HCT116 (cell line): ENCODE data around the gene LSM11. TPM values are rescaled to one million over a fixed set of nuclear protein-coding genes. Genes with fewer than 3 reads are reported as not detected.

Experiments used
- ATAC-seq: fragments of 200-7000 bp; cut with Tn5 transposase; 2 replicates; pipeline ENCODE4 v1.9.1; 2020; ENCODE audit warnings: mild to moderate bottlenecking, moderate library complexity
- BruUV-seq: library from RNA; stranded (reverse); fragments of 400-500 nt; replicated peaks from 2 replicates; lab custom pipeline; 2021; lab: Mats Ljungman, UMichigan
- CTCF ChIA-PET: fragments of 300-600 bp; sonication (Branson Sonifier 250); formaldehyde crosslinking; loops from one replicate; lab custom pipeline; 2021; ENCODE audit warnings: antibody characterized with exemption; lab: Charles Lee
- POLR2A ChIA-PET: fragments of 300-600, 350-600 bp; sonication (Branson Sonifier 250); formaldehyde crosslinking; loops from one replicate; lab custom pipeline; 2021; ENCODE audit warnings: antibody characterized with exemption; lab: Charles Lee
- RAD21 ChIA-PET, 2 experiments: fragments of 300-600 bp; sonication (Branson Sonifier 250); formaldehyde crosslinking; loops; one replicate each; lab custom pipeline; 2023; ENCODE audit warnings: low total read pairs in 2 of 2; ENCODE audit not compliant: uncharacterized antibody in 2 of 2, unreplicated experiment in 2 of 2, low non-redundant PET in 1 of 2; lab: Charles Lee
- DNase-seq: peaks from one replicate; pipeline ENCODE4 v3.0.0-alpha.2; 2010; ENCODE audit warnings: low read depth, low spot score
- H2AFZ ChIP-seq: fragments of 200-600 bp; shearing (Covaris generic), sonication (generic); 2 replicates; pipeline ENCODE4 v1.6.1; 2017; ENCODE audit warnings: low read depth, mixed run types, mixed read lengths, antibody characterized with exemption, low read length; ENCODE audit not compliant: poor library complexity, severe bottlenecking
- H3K27ac ChIP-seq: 2 replicates; pipeline ENCODE4 v1.5.1; 2012; ENCODE audit warnings: low read depth, low read length
- H3K27me3 ChIP-seq: fragments of 200-600 bp; sonication (generic); 2 replicates; pipeline ENCODE4 v1.6.1; 2016; ENCODE audit warnings: mixed run types, low read length, mixed read lengths; ENCODE audit not compliant: insufficient read depth
- H3K36me3 ChIP-seq, 2 experiments: fragments of 200-500 bp in 1 of 2; fragments of 200-600 bp in 1 of 2; sonication (Bioruptor generic) in 1 of 2; sonication (generic) in 1 of 2; 2 replicates each; pipeline versions ENCODE4 v1.5.1 to v1.6.1; 2014 to 2016; ENCODE audit warnings: low read length in 2 of 2, inconsistent platforms in 1 of 2, mixed read lengths in 1 of 2, mixed run types in 1 of 2; ENCODE audit not compliant: insufficient read depth in 2 of 2, control insufficient read depth in 1 of 2
- H3K4me1 ChIP-seq, 2 experiments: fragments of 200-600 bp in 1 of 2; sonication (generic) in 1 of 2; 2 replicates each; pipeline versions ENCODE4 v1.5.1 to v1.6.1; 2012 to 2017; ENCODE audit warnings: low read length in 2 of 2, inconsistent platforms in 1 of 2, mild to moderate bottlenecking in 1 of 2, mixed read lengths in 1 of 2, mixed run types in 1 of 2, moderate library complexity in 1 of 2; ENCODE audit not compliant: insufficient read depth in 2 of 2, control insufficient read depth in 1 of 2
- H3K4me2 ChIP-seq: fragments of 200-600 bp; sonication (generic); 2 replicates; pipeline ENCODE4 v1.6.1; 2017; ENCODE audit warnings: mixed run types, low read length, mixed read lengths
- H3K4me3 ChIP-seq, 2 experiments: fragments of 200-600 bp in 1 of 2; sonication (generic) in 1 of 2; replicated peaks in 1 of 2; 2 replicates each; pipeline ENCODE4 v1.5.1; 2011 to 2016; ENCODE audit warnings: low read length in 2 of 2, control low read depth in 1 of 2, low read depth in 1 of 2, mild to moderate bottlenecking in 1 of 2, mixed read lengths in 1 of 2, mixed run types in 1 of 2
- H3K79me2 ChIP-seq: fragments of 200-600 bp; sonication (generic); 2 replicates; pipeline ENCODE4 v1.6.1; 2017; ENCODE audit warnings: mild to moderate bottlenecking, mixed run types, low read length, moderate library complexity, mixed read lengths; ENCODE audit not compliant: insufficient read depth
- H3K9ac ChIP-seq: fragments of 200-600 bp; sonication (generic); 2 replicates; pipeline ENCODE4 v1.6.1; 2016; ENCODE audit warnings: low read length, mixed read lengths
- H3K9me2 ChIP-seq: fragments of 200-600 bp; sonication (generic), shearing (Covaris generic); 2 replicates; pipeline ENCODE4 v1.6.1; 2017; ENCODE audit warnings: mixed run types, mild to moderate bottlenecking, moderate library complexity; ENCODE audit not compliant: insufficient read depth
- H3K9me3 ChIP-seq, 2 experiments: fragments of 200-500 bp in 1 of 2; fragments of 200-600 bp in 1 of 2; sonication (Bioruptor generic) in 1 of 2; sonication (generic) in 1 of 2; 2 replicates each; pipeline ENCODE4 v1.6.1; 2014 to 2017; ENCODE audit warnings: low read length in 2 of 2, mixed read lengths in 2 of 2, inconsistent platforms in 1 of 2, low read depth in 1 of 2, mild to moderate bottlenecking in 1 of 2, mixed run types in 1 of 2, moderate library complexity in 1 of 2; ENCODE audit not compliant: control insufficient read depth in 1 of 2, insufficient read depth in 1 of 2
- H4K20me1 ChIP-seq: fragments of 200-600 bp; sonication (generic), shearing (Covaris generic); 2 replicates; pipeline ENCODE4 v1.6.1; 2017; ENCODE audit warnings: mixed run types, mild to moderate bottlenecking, moderate library complexity; ENCODE audit not compliant: insufficient read depth
- ATF3 ChIP-seq: IDR thresholded peaks from 2 replicates; pipeline ENCODE4 v1.6.1; 2012
- CBX3 ChIP-seq: IDR thresholded peaks from 2 replicates; pipeline ENCODE4 v1.6.1; 2012; ENCODE audit warnings: low read depth
- EGR1 ChIP-seq: IDR thresholded peaks from 2 replicates; pipeline ENCODE4 v1.6.1; 2012; ENCODE audit warnings: low read depth
- EZH2phosphoT487 ChIP-seq: fragments of 200-600 bp; IDR thresholded peaks from 2 replicates; pipeline ENCODE4 v1.6.1; 2018; ENCODE audit warnings: antibody characterized with exemption, borderline replicate concordance
- FOSL1 ChIP-seq: IDR thresholded peaks from 2 replicates; pipeline ENCODE4 v1.6.1; 2012; ENCODE audit warnings: low read depth
- JUND ChIP-seq: IDR thresholded peaks from 2 replicates; pipeline ENCODE4 v1.6.1; 2012
- POLR2AphosphoS5 ChIP-seq: IDR thresholded peaks from 2 replicates; pipeline ENCODE4 v1.6.1; 2011; ENCODE audit warnings: mild to moderate bottlenecking, low read depth, low read length, moderate library complexity
- RAD21 ChIP-seq: IDR thresholded peaks from 2 replicates; pipeline ENCODE4 v1.6.1; 2012; ENCODE audit warnings: low read depth, mild to moderate bottlenecking
- REST ChIP-seq: IDR thresholded peaks from 2 replicates; pipeline ENCODE4 v1.6.1; 2012; ENCODE audit warnings: low read depth
- SIN3A ChIP-seq: IDR thresholded peaks from 2 replicates; pipeline ENCODE4 v1.6.1; 2012; ENCODE audit warnings: low read depth
- SP1 ChIP-seq: IDR thresholded peaks from 2 replicates; pipeline ENCODE4 v1.6.1; 2012; ENCODE audit warnings: low read depth
- SRF ChIP-seq: IDR thresholded peaks from 2 replicates; pipeline ENCODE4 v1.6.1; 2012; ENCODE audit warnings: low read depth
- TCF7L2 ChIP-seq: IDR thresholded peaks from 2 replicates; pipeline ENCODE4 v1.7.0; 2011; ENCODE audit warnings: borderline replicate concordance, inconsistent platforms; ENCODE audit not compliant: insufficient read depth, insufficient read length; ENCODE audit errors: extremely low read depth
- YY1 ChIP-seq: IDR thresholded peaks from 2 replicates; pipeline ENCODE4 v1.6.1; 2011; ENCODE audit warnings: low read length, low read depth, moderate library complexity, mild to moderate bottlenecking; ENCODE audit not compliant: insufficient replicate concordance; ENCODE audit errors: extremely low read depth
- ZBTB33 ChIP-seq: IDR thresholded peaks from 2 replicates; pipeline ENCODE4 v1.6.1; 2011; ENCODE audit warnings: mild to moderate bottlenecking, low read length, moderate library complexity; ENCODE audit not compliant: insufficient replicate concordance; ENCODE audit errors: extremely low read depth
- ZFX ChIP-seq: fragments of 450-650 bp; IDR thresholded peaks from 2 replicates; pipeline ENCODE4 v1.6.1; 2017
- intact Hi-C: fragments of 100-400 bp; cut with micrococcal nuclease; formaldehyde crosslinking; loops from 2 replicates; pipeline ENCODE4 v1.10.0; 2022
- total RNA-seq: library from RNA; stranded (reverse); gene quantifications from one replicate; pipeline ENCODE4 v1.2.1, GENCODE V29; 2021; ENCODE audit not compliant: unreplicated experiment
- TF ChIP-seq, protein P1 (sequence below): IDR thresholded peaks from 2 replicates; pipeline ENCODE4 v1.6.1; 2012
- TF ChIP-seq, protein P2 (sequence below), 3 experiments: fragments of 200-600 bp in 1 of 3; sonication (generic) in 1 of 3; IDR thresholded peaks in 2 of 3; conservative IDR thresholded peaks in 1 of 3; 2 replicates each; pipeline ENCODE4 v1.5.1; 2012 to 2017; ENCODE audit warnings: low read depth in 2 of 3, low read length in 2 of 3, antibody characterized with exemption in 1 of 3, borderline replicate concordance in 1 of 3, control low read depth in 1 of 3, mild to moderate bottlenecking in 1 of 3, mixed read lengths in 1 of 3, mixed run types in 1 of 3, moderate library complexity in 1 of 3; ENCODE audit not compliant: insufficient read depth in 1 of 3

Gene LSM11
- total RNA-seq, 1 experiment from 2014 or later: 6.2 TPM

- BruUV-seq: no TSS peak
- H3K4me2 ChIP-seq: no peak overlapping the region
- no peak overlapping the region for H3K9ac ChIP-seq
- H2AFZ ChIP-seq: no peak overlapping the region
- intact Hi-C loops: no loop called here
- H3K9me3 ChIP-seq: no peaks in the 10 kb centered on the region
- 0 out of 4 replicates have a peak, but pooled peaks cover 0 to 3% of the 10 kb centered on the region in 2 experiments for H3K4me1 ChIP-seq
- TF ChIP-seq JUND (no peak), YY1 (no peak), RAD21 (no peak), CBX3 (no peak), ZFX (no peak), TCF7L2 (no peak), SP1 (no peak), FOSL1 (no peak), ZBTB33 (no peak), EZH2phosphoT487 (no peak), EGR1 (no peak), REST (no peak), ATF3 (no peak), SRF (no peak), POLR2AphosphoS5 (no peak), SIN3A (no peak)
- TF ChIP-seq, protein P1, sequence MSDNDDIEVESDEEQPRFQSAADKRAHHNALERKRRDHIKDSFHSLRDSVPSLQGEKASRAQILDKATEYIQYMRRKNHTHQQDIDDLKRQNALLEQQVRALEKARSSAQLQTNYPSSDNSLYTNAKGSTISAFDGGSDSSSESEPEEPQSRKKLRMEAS: no peak
- TF ChIP-seq, protein P2, sequence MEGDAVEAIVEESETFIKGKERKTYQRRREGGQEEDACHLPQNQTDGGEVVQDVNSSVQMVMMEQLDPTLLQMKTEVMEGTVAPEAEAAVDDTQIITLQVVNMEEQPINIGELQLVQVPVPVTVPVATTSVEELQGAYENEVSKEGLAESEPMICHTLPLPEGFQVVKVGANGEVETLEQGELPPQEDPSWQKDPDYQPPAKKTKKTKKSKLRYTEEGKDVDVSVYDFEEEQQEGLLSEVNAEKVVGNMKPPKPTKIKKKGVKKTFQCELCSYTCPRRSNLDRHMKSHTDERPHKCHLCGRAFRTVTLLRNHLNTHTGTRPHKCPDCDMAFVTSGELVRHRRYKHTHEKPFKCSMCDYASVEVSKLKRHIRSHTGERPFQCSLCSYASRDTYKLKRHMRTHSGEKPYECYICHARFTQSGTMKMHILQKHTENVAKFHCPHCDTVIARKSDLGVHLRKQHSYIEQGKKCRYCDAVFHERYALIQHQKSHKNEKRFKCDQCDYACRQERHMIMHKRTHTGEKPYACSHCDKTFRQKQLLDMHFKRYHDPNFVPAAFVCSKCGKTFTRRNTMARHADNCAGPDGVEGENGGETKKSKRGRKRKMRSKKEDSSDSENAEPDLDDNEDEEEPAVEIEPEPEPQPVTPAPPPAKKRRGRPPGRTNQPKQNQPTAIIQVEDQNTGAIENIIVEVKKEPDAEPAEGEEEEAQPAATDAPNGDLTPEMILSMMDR (IDR thresholded peaks at IDR 0.05 in 2 of 3, conservative IDR thresholded peaks at IDR 0.05 in 1 of 3; ENCODE audit: borderline replicate concordance in 1 of 3, insufficient read depth in 1 of 3, low read depth in 2 of 3, low read length in 2 of 3): no peak
- TF ChIP-seq, all 23 proteins: peak for 0
- Histone ChIP-seq H3K9me2 (no peaks in the 10 kb centered on the region), H3K79me2 (no peaks in the 10 kb centered on the region), H3K27ac (no peak overlapping the region), H4K20me1 (no peaks in the 10 kb centered on the region), H3K4me3 (no peak overlapping the region), H3K36me3 (peaks cover 7 to 14% of the 10 kb centered on the region in 2 experiments), H3K27me3 (no peaks in the 10 kb centered on the region)
- DNase-seq: no peak
- ChIA-PET POLR2A (no interaction called here), RAD21 (no interaction called here), CTCF (no interaction called here)
- no peak for ATAC-seq
Observed at GRCh38 chr5:157799578-157799977, 56.1 kb downstream of the LSM11 start.
